ENCODE data around the gene ADCY5. TPM values are rescaled to one million over a fixed set of nuclear protein-coding genes. Genes with fewer than 3 reads are reported as not detected.

Gene ADCY5
- total RNA-seq, 2 experiments from 2014 or later = not detected

GRCh38 chr3:123478314-123478713 is 29.4 kb upstream of the ADCY5 start:
- ATAC-seq (no peak), DNase-seq (no peak)
- peaks cover 19% of the 10 kb centered on the region for H3K27me3 Mint-ChIP-seq
- no peak overlapping the region for H3K4me3 Mint-ChIP-seq
- CTCF ChIA-PET = no interaction called here
- H3K4me1 Mint-ChIP-seq = no peaks in the 10 kb centered on the region
- no peak overlapping the region for H3K27ac Mint-ChIP-seq
- H3K36me3 Mint-ChIP-seq = no peaks in the 10 kb centered on the region
- no peaks in the 10 kb centered on the region for H3K9me3 Mint-ChIP-seq (ENCODE audit: low read depth)

DNA sequence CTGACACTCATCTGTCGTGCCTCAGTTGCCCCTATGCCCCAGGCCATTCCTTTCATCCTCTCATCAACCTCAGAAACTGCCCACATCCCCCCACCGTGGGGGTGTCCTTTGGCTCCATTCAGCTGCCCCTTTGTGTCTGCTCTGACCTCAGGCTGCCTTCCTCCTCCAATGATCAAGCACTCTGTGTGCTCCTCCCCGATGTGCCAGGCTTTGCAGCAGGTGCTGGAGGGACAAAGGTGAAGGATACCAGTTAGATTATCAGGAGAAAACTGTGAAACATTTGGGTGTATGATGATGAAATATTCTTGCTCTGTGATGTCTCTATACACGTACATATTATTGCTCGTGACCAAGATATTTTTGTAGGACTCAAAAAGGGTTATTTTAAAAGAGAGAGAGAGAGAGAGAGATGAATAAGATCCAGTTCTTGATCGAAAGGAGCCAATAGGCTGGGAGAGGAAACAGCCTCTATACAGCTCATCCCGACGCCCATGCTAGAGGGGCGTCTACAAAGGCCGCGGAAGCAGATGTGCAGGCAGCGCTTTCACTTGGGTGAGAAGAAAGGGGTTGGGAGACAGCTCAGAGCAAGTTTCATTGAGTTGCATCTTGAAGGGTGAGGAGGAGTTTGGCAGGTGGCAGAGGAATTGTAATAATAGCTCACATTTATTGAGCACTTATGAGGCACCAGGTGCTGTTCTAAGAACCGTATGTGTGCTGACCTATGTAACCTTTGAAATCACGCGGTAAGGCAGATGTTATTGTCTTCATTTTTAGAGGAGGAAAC is 28.3 kb upstream of the ADCY5 start:
- no peaks in the 10 kb centered on the region for H3K36me3 Mint-ChIP-seq

GRCh38 chr3:123475786-123476185 is 26.9 kb upstream of the ADCY5 start:
- CTCF ChIA-PET = interaction anchor here (0.9 to 1.8 kb wide), 2 partner anchors 9 to 13 kb away, joined by 3 to 4 read pairs; no protein-coding TSS in a partner anchor
- Mint-ChIP-seq H3K36me3 (no peaks in the 10 kb centered on the region), H3K27ac (no peak overlapping the region), H3K27me3 (peaks cover 19% of the 10 kb centered on the region), H3K4me3 (no peak overlapping the region), H3K4me1 (no peaks in the 10 kb centered on the region), H3K9me3 (ENCODE audit: low read depth) (no peaks in the 10 kb centered on the region)
- DNase-seq (no peak), ATAC-seq (no peak)

More for the DNA sequence above, 28.3 kb upstream of the ADCY5 start:
- Mint-ChIP-seq H3K27me3 (peaks cover 19% of the 10 kb centered on the region), H3K9me3 (ENCODE audit: low read depth) (no peaks in the 10 kb centered on the region), H3K4me3 (no peak overlapping the region), H3K27ac (no peak overlapping the region), H3K4me1 (no peaks in the 10 kb centered on the region)
- no peak for ATAC-seq
- no peak for DNase-seq
- CTCF ChIA-PET = no interaction called here

DNA sequence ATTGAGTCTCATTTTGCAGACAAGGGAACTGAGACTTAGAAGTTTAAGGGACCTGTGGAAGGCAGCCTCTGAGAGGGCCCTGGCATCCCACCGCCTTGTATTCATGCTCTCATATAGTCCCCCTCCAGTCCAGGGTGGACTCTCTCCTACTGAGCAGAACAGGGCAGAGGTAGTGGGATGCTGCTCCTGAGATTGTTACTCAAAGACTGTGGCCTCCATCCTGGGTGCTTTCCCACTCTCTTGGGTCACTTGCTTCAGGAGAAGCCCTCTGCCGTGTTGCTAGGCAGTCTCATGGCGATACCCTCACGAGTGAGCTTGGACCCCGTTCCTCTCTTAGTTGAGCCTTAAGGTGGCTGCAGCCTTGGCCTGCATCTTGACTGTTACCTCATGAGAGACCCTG is 22.2 kb upstream of the ADCY5 start:
- Mint-ChIP-seq H3K4me1 (no peaks in the 10 kb centered on the region), H3K27me3 (peaks cover 13% of the 10 kb centered on the region), H3K36me3 (no peaks in the 10 kb centered on the region), H3K4me3 (no peak overlapping the region), H3K27ac (no peak overlapping the region), H3K9me3 (ENCODE audit: low read depth) (no peaks in the 10 kb centered on the region)
- no peak for ATAC-seq
- DNase-seq = no peak
- CTCF ChIA-PET = no interaction called here

DNA sequence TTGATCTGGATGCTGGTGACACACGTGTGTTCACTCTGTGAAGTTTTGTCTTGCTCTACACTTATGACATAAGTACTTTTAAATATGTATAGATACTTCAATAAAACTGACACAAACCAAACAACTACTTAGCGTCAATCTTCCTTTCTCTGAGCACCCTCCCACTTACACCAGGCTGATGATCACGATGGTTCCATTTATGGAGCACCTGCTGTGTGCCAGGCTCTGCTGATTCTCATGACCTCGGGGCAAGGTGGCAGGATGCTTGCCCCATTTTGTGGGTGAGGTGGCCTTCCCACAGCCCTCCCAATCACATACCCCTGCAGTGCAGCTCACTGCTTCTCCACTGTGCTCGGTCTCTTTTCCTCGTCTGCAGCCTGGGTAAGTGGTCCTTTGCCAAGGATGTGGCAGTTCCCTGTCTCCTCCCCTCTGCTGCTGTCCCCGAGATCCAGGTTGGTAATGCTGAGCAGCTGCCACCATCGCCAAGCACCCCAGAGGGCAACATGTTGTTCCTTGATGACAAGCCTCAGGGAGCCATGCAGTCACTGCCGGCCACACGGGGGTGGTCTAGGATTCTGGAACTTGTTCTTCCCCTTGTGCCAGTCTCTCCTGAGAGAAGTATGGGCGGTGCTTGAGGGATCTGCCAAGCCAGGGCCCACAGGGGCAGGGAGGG is 20.6 kb upstream of the ADCY5 start:
- DNase-seq = no peak
- H3K9me3 Mint-ChIP-seq (ENCODE audit: low read depth) = no peaks in the 10 kb centered on the region
- no peak overlapping the region for H3K4me3 Mint-ChIP-seq
- H3K4me1 Mint-ChIP-seq = no peaks in the 10 kb centered on the region
- peaks cover 18% of the 10 kb centered on the region for H3K27me3 Mint-ChIP-seq
- H3K36me3 Mint-ChIP-seq = no peaks in the 10 kb centered on the region
- CTCF ChIA-PET = no interaction called here
- ATAC-seq = no peak
- no peak overlapping the region for H3K27ac Mint-ChIP-seq

DNA sequence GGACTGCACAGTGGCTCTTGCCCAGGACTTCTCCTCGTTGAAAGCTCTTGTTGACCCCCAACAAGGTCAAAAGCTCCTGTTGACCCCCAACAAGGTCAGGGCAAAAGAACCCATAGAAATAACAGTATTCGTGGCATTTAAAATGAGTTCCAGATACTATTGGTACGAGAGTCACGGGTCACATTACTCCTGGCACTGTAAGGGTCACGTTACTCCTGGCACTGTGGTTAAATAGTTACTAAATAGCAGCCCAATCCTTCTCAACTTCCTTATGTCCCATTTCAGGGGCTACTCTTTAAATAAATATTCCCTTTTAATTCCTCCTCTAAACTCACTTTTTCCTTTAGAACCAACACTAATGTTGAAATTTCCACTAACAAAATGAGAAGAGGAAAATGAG is 18.2 kb upstream of the ADCY5 start:
- H3K36me3 Mint-ChIP-seq = no peaks in the 10 kb centered on the region
- CTCF ChIA-PET = interaction anchor here (0.7 kb wide), 1 partner anchor 22 kb away, joined by 3 read pairs; no protein-coding TSS in a partner anchor
- H3K27ac Mint-ChIP-seq = no peak overlapping the region
- H3K4me1 Mint-ChIP-seq = no peaks in the 10 kb centered on the region
- H3K4me3 Mint-ChIP-seq = no peak overlapping the region
- DNase-seq = no peak
- no peak for ATAC-seq
- no peaks in the 10 kb centered on the region for H3K9me3 Mint-ChIP-seq (ENCODE audit: low read depth)
- peaks cover 33% of the 10 kb centered on the region for H3K27me3 Mint-ChIP-seq

DNA sequence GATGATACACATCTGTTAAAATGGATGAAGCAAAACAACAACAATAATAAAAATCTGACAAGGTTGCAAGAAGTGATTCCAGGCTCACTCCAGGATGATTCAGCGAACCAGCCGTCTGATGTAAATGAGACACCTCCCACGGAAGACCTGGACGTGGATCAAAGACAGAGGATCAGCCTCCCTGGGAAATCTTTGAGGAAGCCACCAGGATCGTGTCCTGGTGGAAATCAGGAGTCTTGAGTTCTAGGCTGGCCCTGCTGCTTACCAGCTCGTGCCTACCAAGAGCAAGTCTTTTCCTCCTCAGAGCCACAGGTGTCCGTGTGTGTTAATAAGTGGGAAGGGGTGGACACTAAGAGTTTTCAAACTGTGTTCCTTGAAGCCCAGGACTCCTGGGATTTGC is 15.3 kb upstream of the ADCY5 start:
- CTCF ChIA-PET = interaction anchor here (1.3 kb wide), 1 partner anchor 25 kb away, joined by 5 read pairs; no protein-coding TSS in a partner anchor
- Mint-ChIP-seq H3K9me3 (ENCODE audit: low read depth) (no peaks in the 10 kb centered on the region), H3K27ac (no peak overlapping the region), H3K27me3 (peaks cover 45% of the 10 kb centered on the region), H3K4me1 (no peaks in the 10 kb centered on the region), H3K36me3 (no peaks in the 10 kb centered on the region), H3K4me3 (no peak overlapping the region)
- no peak for ATAC-seq
- no peak for DNase-seq

GRCh38 chr3:123459862-123460261 is 11.0 kb upstream of the ADCY5 start:
- Mint-ChIP-seq H3K36me3 (no peaks in the 10 kb centered on the region), H3K4me1 (no peaks in the 10 kb centered on the region), H3K9me3 (ENCODE audit: low read depth) (no peaks in the 10 kb centered on the region), H3K27ac (no peak overlapping the region), H3K4me3 (no peak overlapping the region), H3K27me3 (peaks cover 56% of the 10 kb centered on the region)
- ATAC-seq (no peak), DNase-seq (no peak)
- CTCF ChIA-PET = interaction anchor here (0.5 kb wide), 1 partner anchor 131 kb away, joined by 3 read pairs; no protein-coding TSS in a partner anchor

- Mint-ChIP-seq H3K27ac (no peak overlapping the region), H3K27me3 (peaks cover 50% of the 10 kb centered on the region)
- CTCF ChIA-PET = no interaction called here
Observed at GRCh38 chr3:123458255-123458654, 9.4 kb upstream of the ADCY5 start.

GRCh38 chr3:123457841-123458240 is 9.0 kb upstream of the ADCY5 start:
- H3K4me3 Mint-ChIP-seq = no peak overlapping the region
- no peak for ATAC-seq
- DNase-seq = no peak
- peaks cover 50% of the 10 kb centered on the region for H3K27me3 Mint-ChIP-seq
- CTCF ChIA-PET = no interaction called here
- H3K4me1 Mint-ChIP-seq = no peaks in the 10 kb centered on the region
- H3K36me3 Mint-ChIP-seq = no peaks in the 10 kb centered on the region
- H3K9me3 Mint-ChIP-seq (ENCODE audit: low read depth) = no peaks in the 10 kb centered on the region
- no peak overlapping the region for H3K27ac Mint-ChIP-seq

More at GRCh38 chr3:123458255-123458654, 9.4 kb upstream of the ADCY5 start:
- Mint-ChIP-seq H3K9me3 (ENCODE audit: low read depth) (no peaks in the 10 kb centered on the region), H3K4me3 (no peak overlapping the region), H3K36me3 (no peaks in the 10 kb centered on the region), H3K4me1 (no peaks in the 10 kb centered on the region)
- DNase-seq (no peak), ATAC-seq (no peak)

DNA sequence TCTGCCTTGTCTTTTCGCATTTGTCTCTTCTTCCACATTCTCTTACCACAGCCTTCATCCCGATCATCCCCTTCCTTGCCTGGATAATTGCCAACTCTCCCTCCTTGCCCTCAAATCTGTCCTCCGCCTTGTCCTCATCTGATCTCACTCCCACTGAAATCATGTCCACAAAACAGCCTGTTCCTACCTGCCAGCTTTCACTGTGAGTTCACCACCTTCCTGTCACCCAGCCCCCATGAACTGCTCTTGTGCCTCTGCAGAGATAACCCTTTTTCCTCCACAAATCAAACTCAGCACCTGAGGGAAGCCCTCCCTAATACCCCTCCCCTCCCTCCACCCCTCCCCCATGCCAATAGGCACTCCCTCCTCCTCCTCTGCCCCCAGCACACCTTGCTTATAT is 4.8 kb upstream of the ADCY5 start:
- ATAC-seq = no peak
- no peaks in the 10 kb centered on the region for H3K9me3 Mint-ChIP-seq (ENCODE audit: low read depth)
- peaks cover under 1% of the 10 kb centered on the region for H3K4me1 Mint-ChIP-seq
- H3K36me3 Mint-ChIP-seq = no peaks in the 10 kb centered on the region
- peaks cover 46% of the 10 kb centered on the region for H3K27me3 Mint-ChIP-seq
- no peak overlapping the region for H3K27ac Mint-ChIP-seq
- DNase-seq = no peak
- CTCF ChIA-PET = interaction anchor here (1.1 kb wide), 1 partner anchor 28 kb away, joined by 3 read pairs; no protein-coding TSS in a partner anchor
- no peak overlapping the region for H3K4me3 Mint-ChIP-seq

- ATAC-seq = no peak
- no peak overlapping the region for H3K4me3 Mint-ChIP-seq
- H3K27me3 Mint-ChIP-seq = peaks cover 46% of the 10 kb centered on the region
- DNase-seq = no peak
- peaks cover 1% of the 10 kb centered on the region for H3K36me3 Mint-ChIP-seq
- peaks cover 4% of the 10 kb centered on the region for H3K4me1 Mint-ChIP-seq
- CTCF ChIA-PET = interaction anchor here (1.2 kb wide), 1 partner anchor 122 kb away, joined by 3 read pairs; no protein-coding TSS in a partner anchor
- H3K27ac Mint-ChIP-seq = no peak overlapping the region
- no peaks in the 10 kb centered on the region for H3K9me3 Mint-ChIP-seq (ENCODE audit: low read depth)
Observed at GRCh38 chr3:123451186-123451585, 2.3 kb upstream of the ADCY5 start.

DNA sequence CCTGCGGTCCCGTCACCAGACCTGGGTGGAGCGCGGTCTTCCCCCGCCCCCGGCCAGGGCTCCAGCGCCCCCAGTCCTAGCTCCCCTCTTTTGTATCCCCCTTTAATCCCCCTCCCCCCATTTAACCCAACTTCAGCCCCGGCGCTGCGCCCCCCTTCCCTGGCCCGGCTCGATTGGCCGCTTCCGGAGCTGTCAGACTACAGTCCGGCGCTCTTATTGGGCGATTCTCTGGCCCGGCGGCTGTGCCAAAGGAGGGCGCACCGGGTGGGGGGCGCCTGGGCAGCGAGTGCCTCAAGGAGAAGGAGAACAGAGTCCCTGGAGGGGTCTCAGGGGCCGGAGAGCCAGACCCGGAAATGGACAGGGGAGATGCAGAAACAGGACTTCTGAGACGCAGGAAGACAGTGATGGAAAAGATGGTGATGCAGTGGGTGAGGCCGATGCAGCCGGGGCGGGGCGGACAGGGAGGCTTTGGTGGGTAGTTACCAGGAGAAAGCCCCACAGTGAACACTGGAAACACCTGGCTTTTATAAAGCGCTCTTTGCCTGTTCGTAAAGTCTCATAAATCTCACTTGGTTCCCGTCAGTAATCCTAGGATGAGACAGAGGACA is 1.2 kb upstream of the ADCY5 start:
- no peak overlapping the region for H3K4me3 Mint-ChIP-seq
- DNase-seq (no peak), ATAC-seq (no peak)
- peaks cover 4% of the 10 kb centered on the region for H3K4me1 Mint-ChIP-seq
- peaks cover 1% of the 10 kb centered on the region for H3K36me3 Mint-ChIP-seq
- H3K27me3 Mint-ChIP-seq = peaks cover 51% of the 10 kb centered on the region
- H3K27ac Mint-ChIP-seq = no peak overlapping the region
- CTCF ChIA-PET = interaction anchor here (1.2 kb wide), 1 partner anchor 121 kb away, joined by 3 read pairs; no protein-coding TSS in a partner anchor
- no peaks in the 10 kb centered on the region for H3K9me3 Mint-ChIP-seq (ENCODE audit: low read depth)

All from activated CD8-positive, alpha-beta memory T cell treated with anti-CD3 and anti-CD28 coated beads, Interleukin-2, amount 10 ng/mL, durations not matched to agents 7 days and 5 days (primary cell).